ENCODE data around the gene CC2D1A.
"Not testable (repeated sequence)": the region's sequence is repeated elsewhere in the genome, so short reads cannot be mapped to it uniquely, and the experiment has no call there.

CC2D1A gene

GRCh38 chr19:13963603-13964105 lies 57.7 kb downstream of the CC2D1A start:
- no peak for DNase-seq

GRCh38 chr19:13964776-13965175 lies 58.8 kb downstream of the CC2D1A start:
- no peak for DNase-seq

- no peak for DNase-seq
These were observed 59.4 kb downstream of the CC2D1A start for GRCh38 chr19:13965377-13965896.

- no peak for DNase-seq
These were observed 60.1 kb downstream of the CC2D1A start for GRCh38 chr19:13965926-13966683.

- DNase-seq = no peak
These were observed 60.7 kb downstream of the CC2D1A start for GRCh38 chr19:13966684-13967128.

GRCh38 chr19:13967206-13967605 lies 61.2 kb downstream of the CC2D1A start:
- DNase-seq = not testable (repeated sequence)

GRCh38 chr19:13968383-13968935 lies 62.5 kb downstream of the CC2D1A start:
- no peak for DNase-seq

GRCh38 chr19:13968999-13969398 lies 63.0 kb downstream of the CC2D1A start:
- no peak for DNase-seq

- DNase-seq = no peak
These were observed 63.9 kb downstream of the CC2D1A start for GRCh38 chr19:13969897-13970296.

GRCh38 chr19:13971868-13972267 lies 65.9 kb downstream of the CC2D1A start:
- not testable (repeated sequence) for DNase-seq

- DNase-seq = no peak
These were observed 66.6 kb downstream of the CC2D1A start for GRCh38 chr19:13972368-13973155.

GRCh38 chr19:13973479-13973878 lies 67.5 kb downstream of the CC2D1A start:
- DNase-seq = not testable (repeated sequence)

- peak; percentile 98 for DNase-seq
These were observed 68.1 kb downstream of the CC2D1A start for GRCh38 chr19:13974073-13974472.

- DNase-seq = no peak
These were observed 69.9 kb downstream of the CC2D1A start for GRCh38 chr19:13975870-13976269.

- no peak for DNase-seq
These were observed 70.4 kb downstream of the CC2D1A start for GRCh38 chr19:13976446-13976845.

GRCh38 chr19:13977803-13978202 lies 71.8 kb downstream of the CC2D1A start:
- peak; percentile 43 for DNase-seq

GRCh38 chr19:13978351-13979243 lies 72.6 kb downstream of the CC2D1A start:
- DNase-seq = peak; percentile 97

GRCh38 chr19:13979244-13979615 lies 73.2 kb downstream of the CC2D1A start:
- DNase-seq = no peak

GRCh38 chr19:13979686-13980085 lies 73.7 kb downstream of the CC2D1A start:
- DNase-seq = no peak

- no peak for DNase-seq
These were observed 74.3 kb downstream of the CC2D1A start for GRCh38 chr19:13980340-13980739.

Measured in NCI-H69 (cell line).